IMR-90 (cell line): ENCODE data around the gene MFN2. TPM values are rescaled to one million over a fixed set of nuclear protein-coding genes. Genes with fewer than 3 reads are reported as not detected.

Experiments used
- ATAC-seq: fragments of 200-7000 bp; cut with Tn5 transposase; 2 replicates; pipeline ENCODE4 v1.9.1; 2020; ENCODE audit warnings: low read depth, mild to moderate bottlenecking, moderate library complexity
- BruUV-seq: library from RNA; stranded (reverse); fragments of 400-500 nt; replicated peaks from 2 replicates; lab custom pipeline; 2021; lab: Mats Ljungman, UMichigan
- CTCF ChIA-PET: fragments of 300-600 bp; formaldehyde crosslinking; extraction: SDS; loops from one replicate; lab custom pipeline; 2021; ENCODE audit warnings: antibody characterized with exemption; lab: Yijun Ruan, JAX
- POLR2A ChIA-PET: fragments of 300-600 bp; sonication (Branson Sonifier 250); formaldehyde crosslinking; loops from one replicate; lab custom pipeline; 2022; ENCODE audit warnings: antibody characterized with exemption; ENCODE audit not compliant: unreplicated experiment; lab: Charles Lee
- DNase-seq: peaks from one replicate; pipeline ENCODE4 v3.0.0; 2013
- H2AFZ ChIP-seq: replicated peaks from 2 replicates; pipeline ENCODE3; 2013; ENCODE audit warnings: low read length, mild to moderate bottlenecking; ENCODE audit not compliant: poor library complexity
- H2AK5ac ChIP-seq: 2 replicates; pipeline ENCODE4 v1.6.1; 2013; ENCODE audit warnings: low read depth, low read length, inconsistent platforms
- H2AK9ac ChIP-seq: replicated peaks from 2 replicates; pipeline ENCODE3; 2013; ENCODE audit warnings: mild to moderate bottlenecking, low read depth, low read length, moderate library complexity; ENCODE audit not compliant: poor library complexity
- H2BK120ac ChIP-seq: 2 replicates; pipeline ENCODE4 v1.6.1; 2013; ENCODE audit warnings: low read depth, low read length, inconsistent platforms
- H2BK15ac ChIP-seq: 3 replicates; pipeline ENCODE4 v1.6.1; 2013; ENCODE audit warnings: low read depth, low read length, inconsistent platforms
- H2BK20ac ChIP-seq: 2 replicates; pipeline ENCODE4 v1.6.1; 2013; ENCODE audit warnings: low read depth, mild to moderate bottlenecking, inconsistent platforms, low read length, moderate library complexity
- H2BK5ac ChIP-seq: 2 replicates; pipeline ENCODE4 v1.6.1; 2013; ENCODE audit warnings: mild to moderate bottlenecking, low read depth, low read length, inconsistent platforms; ENCODE audit not compliant: poor library complexity, severe bottlenecking
- H3K14ac ChIP-seq: replicated peaks from 2 replicates; pipeline ENCODE4 v1.6.1; 2013; ENCODE audit warnings: low read depth, low read length, inconsistent platforms
- H3K18ac ChIP-seq: 2 replicates; pipeline ENCODE4 v1.6.1; 2013; ENCODE audit warnings: low read depth, low read length, control low read depth
- H3K23ac ChIP-seq: 2 replicates; pipeline ENCODE4 v1.6.1; 2013; ENCODE audit warnings: low read depth, low read length, inconsistent platforms
- H3K27ac ChIP-seq: 2 replicates; pipeline ENCODE4 v1.5.1; 2013; ENCODE audit warnings: mild to moderate bottlenecking, control low read depth, low read length; ENCODE audit not compliant: insufficient read depth
- H3K27me3 ChIP-seq: 2 replicates; pipeline ENCODE4 v1.6.1; 2013; ENCODE audit warnings: low read length; ENCODE audit not compliant: control insufficient read depth, insufficient read depth
- H3K36me3 ChIP-seq: 2 replicates; pipeline ENCODE4 v1.6.1; 2013; ENCODE audit warnings: low read length, mixed read lengths; ENCODE audit not compliant: control insufficient read depth, insufficient read depth
- H3K4ac ChIP-seq: 2 replicates; pipeline ENCODE4 v1.6.1; 2013; ENCODE audit warnings: low read depth, low read length, inconsistent platforms
- H3K4me1 ChIP-seq: 2 replicates; pipeline ENCODE4 v1.6.1; 2013; ENCODE audit warnings: low read length, mixed read lengths; ENCODE audit not compliant: control insufficient read depth, insufficient read depth
- H3K4me2 ChIP-seq: 2 replicates; pipeline ENCODE4 v1.6.1; 2013; ENCODE audit warnings: low read depth, mild to moderate bottlenecking, control low read depth, low read length, moderate library complexity
- H3K4me3 ChIP-seq: 2 replicates; pipeline ENCODE4 v1.5.1; 2013; ENCODE audit warnings: low read depth, mild to moderate bottlenecking, control low read depth, low read length, moderate library complexity; ENCODE audit not compliant: insufficient read depth
- H3K56ac ChIP-seq: 2 replicates; pipeline ENCODE4 v1.6.1; 2013; ENCODE audit warnings: low read length, inconsistent platforms; ENCODE audit not compliant: insufficient read depth; ENCODE audit errors: extremely low read depth
- H3K79me1 ChIP-seq, 2 experiments: 2 replicates each; pipeline ENCODE4 v1.6.1; 2013; ENCODE audit warnings: low read length in 2 of 2, inconsistent platforms in 1 of 2, low read depth in 1 of 2
- H3K9ac ChIP-seq: 2 replicates; pipeline ENCODE4 v1.6.1; 2013; ENCODE audit warnings: low read depth, low read length, control low read depth
- H3K9me1 ChIP-seq: 2 replicates; pipeline ENCODE4 v1.6.1; 2013; ENCODE audit warnings: low read length, inconsistent platforms; ENCODE audit not compliant: insufficient read depth
- H3K9me3 ChIP-seq: 2 replicates; pipeline ENCODE4 v1.6.1; 2013; ENCODE audit warnings: low read length; ENCODE audit not compliant: control insufficient read depth, insufficient read depth
- H4K20me1 ChIP-seq: 2 replicates; pipeline ENCODE4 v1.6.1; 2013; ENCODE audit warnings: low read length, inconsistent platforms; ENCODE audit not compliant: insufficient read depth
- H4K5ac ChIP-seq: 2 replicates; pipeline ENCODE4 v1.6.1; 2013; ENCODE audit warnings: mild to moderate bottlenecking, low read depth, low read length, control low read depth
- H4K8ac ChIP-seq, 2 experiments: 2 replicates each; pipeline ENCODE4 v1.6.1; 2013; ENCODE audit warnings: low read depth in 2 of 2, low read length in 2 of 2, control low read depth in 1 of 2, inconsistent platforms in 1 of 2
- H4K91ac ChIP-seq: 2 replicates; pipeline ENCODE4 v1.6.1; 2013; ENCODE audit warnings: low read depth, low read length, inconsistent platforms; ENCODE audit not compliant: insufficient read depth
- BHLHE40 ChIP-seq: fragments of 150-350 bp; IDR thresholded peaks from 2 replicates; pipeline ENCODE4 v1.6.1; 2016; ENCODE audit warnings: mild to moderate bottlenecking, low read depth, low read length
- CEBPB ChIP-seq: IDR thresholded peaks from 2 replicates; pipeline ENCODE4 v1.6.1; 2012; ENCODE audit warnings: low read depth, low read length, improper control_type of control experiment
- CHD1 ChIP-seq: IDR thresholded peaks from 2 replicates; pipeline ENCODE4 v1.6.1; 2012; ENCODE audit warnings: low read depth, low read length, improper control_type of control experiment
- CTCF ChIP-seq: conservative IDR thresholded peaks from 2 replicates; pipeline ENCODE4 v1.5.1; 2012; ENCODE audit warnings: mild to moderate bottlenecking, low read depth, low read length, improper control_type of control experiment
- ELK1 ChIP-seq: fragments of 150-350 bp; IDR thresholded peaks from 2 replicates; pipeline ENCODE4 v1.6.1; 2016; ENCODE audit warnings: low read depth, mild to moderate bottlenecking, low read length, moderate library complexity, borderline replicate concordance
- FOS ChIP-seq: fragments of 150-350 bp; IDR thresholded peaks from 2 replicates; pipeline ENCODE4 v1.6.1; 2016; ENCODE audit warnings: low read depth, low read length
- MAFK ChIP-seq: IDR thresholded peaks from 2 replicates; pipeline ENCODE4 v1.6.1; 2012; ENCODE audit warnings: low read depth, low read length, improper control_type of control experiment
- MAZ ChIP-seq: IDR thresholded peaks from 2 replicates; pipeline ENCODE4 v1.6.1; 2012; ENCODE audit warnings: low read depth, mild to moderate bottlenecking, low read length, improper control_type of control experiment, moderate library complexity, borderline replicate concordance
- MXI1 ChIP-seq: IDR thresholded peaks from 2 replicates; pipeline ENCODE4 v1.6.1; 2012; ENCODE audit warnings: low read depth, mild to moderate bottlenecking, low read length, moderate library complexity, borderline replicate concordance
- NFE2L2 ChIP-seq: fragments of 150-350 bp; IDR thresholded peaks from 2 replicates; pipeline ENCODE4 v1.6.1; 2016; ENCODE audit warnings: low read depth, mild to moderate bottlenecking, low read length
- POLR2A ChIP-seq: IDR thresholded peaks from 2 replicates; pipeline ENCODE4 v1.6.1; 2012; ENCODE audit warnings: mild to moderate bottlenecking, low read depth, low read length
- RAD21 ChIP-seq: IDR thresholded peaks from 2 replicates; pipeline ENCODE4 v1.6.1; 2012; ENCODE audit warnings: low read length, improper control_type of control experiment
- RCOR1 ChIP-seq: IDR thresholded peaks from 2 replicates; pipeline ENCODE4 v1.6.1; 2012; ENCODE audit warnings: mild to moderate bottlenecking, low read length, improper control_type of control experiment; ENCODE audit not compliant: insufficient replicate concordance
- RFX5 ChIP-seq: IDR thresholded peaks from 2 replicates; pipeline ENCODE4 v1.8.0; 2012; ENCODE audit warnings: low read depth, mild to moderate bottlenecking, low read length, moderate library complexity
- WGBS, 2 experiments: methylation state at CpG; one replicate each; pipeline versions ENCODE4 v1.1.5 to v1.1.7; 2013; ENCODE audit warnings: missing lambda C conversion rate in 2 of 2; ENCODE audit not compliant: insufficient read length in 1 of 2; ENCODE audit errors: extremely low coverage in 2 of 2; 5-methylcytosine and 5-hydroxymethylcytosine counted together
- dilution Hi-C: fragments of 300-500 bp; cut with HindIII; formaldehyde crosslinking; loops from one replicate; pipeline ENCODE4 v1.14.3; 2018; ENCODE audit warnings: low sequenced_read_pairs; ENCODE audit not compliant: unreplicated experiment
- in situ Hi-C: fragments of 300-500 bp; cut with MboI; formaldehyde crosslinking; loops from 3 replicates; pipeline ENCODE4 v1.14.3; 2019; ENCODE audit warnings: low sequenced_read_pairs, inconsistent platforms, mixed read lengths
- intact Hi-C: fragments of 100-400 bp; cut with micrococcal nuclease; formaldehyde crosslinking; loops from 2 replicates; pipeline ENCODE4 v1.10.0; 2022
- polyA plus RNA-seq, 3 experiments: library from polyadenylated mRNA; depleted of rRNA; stranded (reverse); fragments of >200 nt; gene quantifications; 2 replicates each; pipeline ENCODE4 v1.2.3, GENCODE V29; 2012; ENCODE audit warnings: low replicate concordance in 1 of 3
- total RNA-seq: library from RNA; depleted of rRNA; stranded (reverse); fragments of >200 nt; gene quantifications from 2 replicates; pipeline ENCODE4 v1.2.3, GENCODE V29; 2012

The MFN2 gene
- total and polyA plus RNA-seq, 2 of the 4 experiments (the other 2 are of a cell fraction): 52.8 to 84.2 TPM

GRCh38 chr1:12028248-12028647 lies 48.0 kb downstream of the MFN2 start:
- H3K23ac ChIP-seq: no peak overlapping the region
- no peak overlapping the region for H2BK5ac ChIP-seq
- no peaks in the 10 kb centered on the region; a peak in 1 of 4 replicates for H3K79me1 ChIP-seq
- 0 out of 2 replicates have a peak, but pooled peaks cover 2% of the 10 kb centered on the region for H3K9me1 ChIP-seq
- ChIA-PET CTCF (no interaction called here), POLR2A (no interaction called here)
- H4K91ac ChIP-seq: no peak overlapping the region
- ATAC-seq (no peak), DNase-seq (no peak)
- H4K20me1 ChIP-seq: no peaks in the 10 kb centered on the region
- no peak overlapping the region for H3K4ac ChIP-seq
- H3K4me3 ChIP-seq: no peak overlapping the region
- in situ Hi-C loops: no loop called here
- no peaks in the 10 kb centered on the region for H3K9me3 ChIP-seq
- H3K14ac ChIP-seq: no peak overlapping the region
- H3K4me2 ChIP-seq: no peak overlapping the region
- H4K5ac ChIP-seq: no peak overlapping the region
- no peak overlapping the region for H3K18ac ChIP-seq
- H2BK15ac ChIP-seq: no peak overlapping the region
- H3K27me3 ChIP-seq: no peaks in the 10 kb centered on the region
- H4K8ac ChIP-seq: no peak overlapping the region
- no peak overlapping the region for H3K27ac ChIP-seq
- H2AK5ac ChIP-seq: no peak overlapping the region
- H3K9ac ChIP-seq: no peak overlapping the region
- no peak overlapping the region for H2BK120ac ChIP-seq
- dilution Hi-C loops: no loop called here
- no peak overlapping the region for H2BK20ac ChIP-seq
- H3K4me1 ChIP-seq: no peaks in the 10 kb centered on the region
- no peak overlapping the region for H3K56ac ChIP-seq
- intact Hi-C loops: no loop called here
- H2AK9ac ChIP-seq: no peak overlapping the region
- TF ChIP-seq POLR2A (no peak), MXI1 (no peak), CHD1 (no peak), RAD21 (no peak), CTCF (no peak), MAFK (no peak), ELK1 (no peak), BHLHE40 (no peak), CEBPB (no peak), RCOR1 (no peak), MAZ (no peak), NFE2L2 (no peak), RFX5 (no peak), FOS (no peak)
- peaks cover 45% of the 10 kb centered on the region for H3K36me3 ChIP-seq
- no peak overlapping the region for H2AFZ ChIP-seq
- BruUV-seq: no TSS peak
- 78% methylated on average over 3 of the region's 8 CpGs; no CpG with 5 or more reads in 1 of the 2 experiments for WGBS, 2 experiments
